ENCODE data around the gene CEP135.
"Not testable (repeated sequence)": the region's sequence is repeated elsewhere in the genome, so short reads cannot be mapped to it uniquely, and the experiment has no call there.

Gene CEP135

DNA sequence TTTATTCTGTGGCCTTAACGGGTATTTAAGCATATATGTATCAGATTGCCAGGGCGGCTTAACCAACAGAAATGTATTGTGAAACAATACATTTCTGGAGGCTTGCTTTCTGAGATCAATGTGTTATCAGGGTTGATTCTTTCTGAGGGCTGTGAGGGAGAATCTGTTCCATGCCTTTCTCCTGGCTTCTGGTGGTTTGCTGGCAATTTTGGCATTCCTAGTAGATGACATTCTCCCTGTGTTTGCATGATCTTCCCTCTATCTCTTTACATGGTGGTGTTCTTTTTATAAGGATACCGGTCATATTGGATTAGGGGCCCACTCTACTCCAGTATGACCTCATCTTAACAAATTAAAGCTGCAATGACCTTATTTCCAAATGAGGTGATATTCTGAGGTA lies 16.9 kb upstream of the CEP135 start:
- Histone ChIP-seq H2AFZ (ENCODE audit: low read length) (no peak overlapping the region), H3K9me3 (replicated peaks in 1 of 2; ENCODE audit: control insufficient read depth in 2 of 2, insufficient read depth in 1 of 2, low read depth in 1 of 2, low read length in 2 of 2) (peaks cover 0 to 9% of the 10 kb centered on the region in 2 donors), H3K4me1 (ENCODE audit: control insufficient read depth in 2 of 2, insufficient read depth in 1 of 2, low read depth in 1 of 2, low read length in 2 of 2) (no peaks in the 10 kb centered on the region), H2BK120ac (ENCODE audit: low read depth, low read length) (no peak overlapping the region), H3K79me1 (ENCODE audit: low read depth, low read length) (no peaks in the 10 kb centered on the region), H4K8ac (ENCODE audit: low read depth, low read length) (no peak overlapping the region), H2BK15ac (ENCODE audit: low read length) (no peak overlapping the region), H4K91ac (ENCODE audit: low read depth, low read length, poor library complexity) (no peak overlapping the region), H3K14ac (ENCODE audit: low read length) (no peak overlapping the region), H3K23ac (ENCODE audit: low read depth, low read length, poor library complexity) (no peak overlapping the region), H3K27me3 (ENCODE audit: control insufficient read depth in 3 of 3, insufficient read depth in 3 of 3, low read depth in 1 of 3, low read length in 3 of 3) (peaks cover 0 to 2% (median 0%) of the 10 kb centered on the region in 3 experiments), H3K18ac (ENCODE audit: low read length) (no peak overlapping the region), H3K9ac (ENCODE audit: low read depth, low read length, poor library complexity) (no peak overlapping the region), H3K4ac (ENCODE audit: low read length) (no peak overlapping the region), H2BK5ac (ENCODE audit: low read length) (no peak overlapping the region), H3K4me2 (ENCODE audit: insufficient read depth, low read length, poor library complexity, severe bottlenecking) (no peak overlapping the region), H2BK12ac (ENCODE audit: low read length) (no peak overlapping the region), H2AK5ac (ENCODE audit: low read depth, low read length) (no peak overlapping the region), H3K36me3 (replicated peaks in 1 of 2; ENCODE audit: control insufficient read depth in 2 of 2, insufficient read depth in 2 of 2, low read length in 2 of 2) (no peaks in the 10 kb centered on the region), H3K4me3 (ENCODE audit: low read length in 2 of 2) (no peak overlapping the region), H3K27ac (replicated peaks; ENCODE audit: low read length) (no peak overlapping the region)
- DNase-seq (ENCODE audit: low spot score): no peak
- no CpG with 5 or more reads among the region's 3 CpGs for WGBS, 2 donors (ENCODE audit: extremely low coverage in 2 of 2, insufficient read length in 2 of 2, insufficient replicate concordance in 1 of 2)

- Histone ChIP-seq H3K9ac (ENCODE audit: low read depth, low read length, poor library complexity) (no peak overlapping the region), H3K36me3 (replicated peaks in 1 of 2; ENCODE audit: control insufficient read depth in 2 of 2, insufficient read depth in 2 of 2, low read length in 2 of 2) (no peaks in the 10 kb centered on the region), H3K4me2 (ENCODE audit: insufficient read depth, low read length, poor library complexity, severe bottlenecking) (no peak overlapping the region), H4K91ac (ENCODE audit: low read depth, low read length, poor library complexity) (no peak overlapping the region), H3K79me1 (ENCODE audit: low read depth, low read length) (no peaks in the 10 kb centered on the region), H2AFZ (ENCODE audit: low read length) (no peak overlapping the region), H2BK12ac (ENCODE audit: low read length) (no peak overlapping the region), H3K23ac (ENCODE audit: low read depth, low read length, poor library complexity) (no peak overlapping the region), H3K14ac (ENCODE audit: low read length) (peak overlapping the region; percentile 25), H3K27ac (replicated peaks; ENCODE audit: low read length) (no peak overlapping the region), H3K27me3 (ENCODE audit: control insufficient read depth in 3 of 3, insufficient read depth in 3 of 3, low read depth in 1 of 3, low read length in 3 of 3) (peaks cover 0 to 2% (median 0%) of the 10 kb centered on the region in 3 experiments), H3K18ac (ENCODE audit: low read length) (no peak overlapping the region), H4K8ac (ENCODE audit: low read depth, low read length) (no peak overlapping the region), H2BK120ac (ENCODE audit: low read depth, low read length) (no peak overlapping the region), H3K9me3 (replicated peaks in 1 of 2; ENCODE audit: control insufficient read depth in 2 of 2, insufficient read depth in 1 of 2, low read depth in 1 of 2, low read length in 2 of 2) (peaks cover 0 to 12% of the 10 kb centered on the region in 2 donors), H2BK15ac (ENCODE audit: low read length) (no peak overlapping the region), H3K4ac (ENCODE audit: low read length) (no peak overlapping the region), H3K4me1 (ENCODE audit: control insufficient read depth in 2 of 2, insufficient read depth in 1 of 2, low read depth in 1 of 2, low read length in 2 of 2) (no peaks in the 10 kb centered on the region), H2AK5ac (ENCODE audit: low read depth, low read length) (no peak overlapping the region), H3K4me3 (ENCODE audit: low read length in 2 of 2) (no peak overlapping the region), H2BK5ac (ENCODE audit: low read length) (no peak overlapping the region)
- no peak for DNase-seq (ENCODE audit: low spot score)
- WGBS, 2 donors (ENCODE audit: extremely low coverage in 2 of 2, insufficient read length in 2 of 2, insufficient replicate concordance in 1 of 2): no CpG with 5 or more reads among the region's 3 CpGs
Observed at GRCh38 chr4:55932511-55932910, 16.2 kb upstream of the CEP135 start.

DNA sequence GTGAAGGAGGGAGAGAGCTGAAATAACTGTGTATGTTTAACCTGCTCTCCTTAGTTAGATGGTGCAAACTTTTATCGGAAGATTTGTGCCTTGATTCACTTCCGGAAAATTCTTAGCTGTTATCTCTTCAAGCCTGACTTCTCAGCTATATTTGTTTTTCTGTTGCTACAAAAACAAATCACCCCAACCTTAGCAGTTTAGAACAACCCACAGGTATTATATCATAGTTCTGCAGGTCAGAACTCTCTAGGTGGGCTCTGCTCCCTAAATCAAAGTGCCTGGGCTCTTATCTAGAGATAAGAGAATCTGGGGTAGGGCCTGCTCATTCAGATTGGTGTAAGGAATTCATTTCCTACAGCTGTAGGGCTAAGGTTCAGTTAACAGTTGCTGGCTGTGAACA lies 15.1 kb upstream of the CEP135 start:
- Histone ChIP-seq H3K14ac (ENCODE audit: low read length) (no peak overlapping the region), H3K23ac (ENCODE audit: low read depth, low read length, poor library complexity) (no peak overlapping the region), H3K4me3 (ENCODE audit: low read length in 2 of 2) (no peak overlapping the region), H3K18ac (ENCODE audit: low read length) (no peak overlapping the region), H2BK15ac (ENCODE audit: low read length) (no peak overlapping the region), H2BK120ac (ENCODE audit: low read depth, low read length) (no peak overlapping the region), H2AK5ac (ENCODE audit: low read depth, low read length) (no peak overlapping the region), H4K91ac (ENCODE audit: low read depth, low read length, poor library complexity) (no peak overlapping the region), H2AFZ (ENCODE audit: low read length) (no peak overlapping the region), H3K9me3 (replicated peaks in 1 of 2; ENCODE audit: control insufficient read depth in 2 of 2, insufficient read depth in 1 of 2, low read depth in 1 of 2, low read length in 2 of 2) (peaks cover 0 to 9% of the 10 kb centered on the region in 2 donors), H3K27me3 (ENCODE audit: control insufficient read depth in 3 of 3, insufficient read depth in 3 of 3, low read depth in 1 of 3, low read length in 3 of 3) (peaks cover 0 to 2% (median 0%) of the 10 kb centered on the region in 3 experiments), H3K27ac (replicated peaks; ENCODE audit: low read length) (no peak overlapping the region), H2BK5ac (ENCODE audit: low read length) (no peak overlapping the region), H3K79me1 (ENCODE audit: low read depth, low read length) (no peaks in the 10 kb centered on the region), H4K8ac (ENCODE audit: low read depth, low read length) (no peak overlapping the region), H3K36me3 (replicated peaks in 1 of 2; ENCODE audit: control insufficient read depth in 2 of 2, insufficient read depth in 2 of 2, low read length in 2 of 2) (no peaks in the 10 kb centered on the region), H3K4me1 (ENCODE audit: control insufficient read depth in 2 of 2, insufficient read depth in 1 of 2, low read depth in 1 of 2, low read length in 2 of 2) (no peaks in the 10 kb centered on the region), H2BK12ac (ENCODE audit: low read length) (no peak overlapping the region), H3K9ac (ENCODE audit: low read depth, low read length, poor library complexity) (no peak overlapping the region), H3K4me2 (ENCODE audit: insufficient read depth, low read length, poor library complexity, severe bottlenecking) (no peak overlapping the region), H3K4ac (ENCODE audit: low read length) (no peak overlapping the region)
- no peak for DNase-seq (ENCODE audit: low spot score)
- WGBS, 2 donors (ENCODE audit: extremely low coverage in 2 of 2, insufficient read length in 2 of 2, insufficient replicate concordance in 1 of 2): no CpG with 5 or more reads among the region's 2 CpGs

GRCh38 chr4:55935907-55936306 lies 12.8 kb upstream of the CEP135 start:
- not testable (repeated sequence) for H3K14ac ChIP-seq (ENCODE audit: low read length); H3K4me1 ChIP-seq (ENCODE audit: control insufficient read depth in 2 of 2, insufficient read depth in 1 of 2, low read depth in 1 of 2, low read length in 2 of 2); H3K23ac ChIP-seq (ENCODE audit: low read depth, low read length, poor library complexity); H2AK5ac ChIP-seq (ENCODE audit: low read depth, low read length); H3K18ac ChIP-seq (ENCODE audit: low read length); H3K9me3 ChIP-seq (replicated peaks in 1 of 2; ENCODE audit: control insufficient read depth in 2 of 2, insufficient read depth in 1 of 2, low read depth in 1 of 2, low read length in 2 of 2); H2AFZ ChIP-seq (ENCODE audit: low read length); H2BK120ac ChIP-seq (ENCODE audit: low read depth, low read length); H3K4me3 ChIP-seq (ENCODE audit: low read length in 2 of 2); H2BK15ac ChIP-seq (ENCODE audit: low read length); H4K91ac ChIP-seq (ENCODE audit: low read depth, low read length, poor library complexity); H3K9ac ChIP-seq (ENCODE audit: low read depth, low read length, poor library complexity); H3K4ac ChIP-seq (ENCODE audit: low read length); H2BK5ac ChIP-seq (ENCODE audit: low read length); H3K27me3 ChIP-seq (ENCODE audit: control insufficient read depth in 3 of 3, insufficient read depth in 3 of 3, low read depth in 1 of 3, low read length in 3 of 3); H3K27ac ChIP-seq (replicated peaks; ENCODE audit: low read length); H3K4me2 ChIP-seq (ENCODE audit: insufficient read depth, low read length, poor library complexity, severe bottlenecking); H3K36me3 ChIP-seq (replicated peaks in 1 of 2; ENCODE audit: control insufficient read depth in 2 of 2, insufficient read depth in 2 of 2, low read length in 2 of 2); DNase-seq (ENCODE audit: low spot score); H2BK12ac ChIP-seq (ENCODE audit: low read length); H4K8ac ChIP-seq (ENCODE audit: low read depth, low read length); H3K79me1 ChIP-seq (ENCODE audit: low read depth, low read length)
- WGBS, 2 donors (ENCODE audit: extremely low coverage in 2 of 2, insufficient read length in 2 of 2, insufficient replicate concordance in 1 of 2): no CpG with 5 or more reads among the region's 6 CpGs

Data from neuronal stem cell (in vitro differentiated cells).